HepG2 (cell line): Measurements from ENCODE around the gene COG5. TPM values are rescaled to one million over a fixed set of nuclear protein-coding genes. Genes with fewer than 3 reads are reported as not detected.

ENCODE experiments used
- ATAC-seq: fragments of 200-7000 bp; cut with Tn5 transposase; 3 replicates; pipeline ENCODE4 v1.9.1; 2020; ENCODE audit warnings: mild to moderate bottlenecking, moderate library complexity
- BruUV-seq: library from RNA; stranded (reverse); fragments of 400-500 nt; replicated peaks from 2 replicates; lab custom pipeline; 2021; lab: Mats Ljungman, UMichigan
- CTCF ChIA-PET: fragments of 300-600 bp; formaldehyde crosslinking; extraction: SDS; loops from one replicate; lab custom pipeline; 2021; ENCODE audit warnings: low total read pairs, inconsistent platforms, low intra/inter-chr PET ratio; lab: Yijun Ruan, JAX
- POLR2A ChIA-PET: fragments of 350-600 bp; sonication (Branson Sonifier 250); formaldehyde crosslinking; loops from one replicate; lab custom pipeline; 2020; ENCODE audit warnings: antibody characterized with exemption, inconsistent platforms; lab: Yijun Ruan, JAX
- DNase-seq: peaks from one replicate; pipeline ENCODE4 v3.0.0-alpha.2; 2015; ENCODE audit warnings: low spot score
- FAIRE-seq: peaks from 3 replicates; lab custom pipeline; 2011; peaks lifted over from hg19 to GRCh38; lab: Jason Lieb, UNC
- H2AFZ ChIP-seq: one replicate; pipeline ENCODE4 v1.6.1; 2011; ENCODE audit warnings: low read length, inconsistent platforms
- H3K27ac ChIP-seq: fragments of 300-600 bp; 3 replicates; pipeline ENCODE4 v1.8.0; 2011; ENCODE audit warnings: mixed run types, mild to moderate bottlenecking, mixed read lengths, low read length, inconsistent platforms; ENCODE audit not compliant: insufficient read depth; ENCODE audit errors: extremely low read length
- H3K27me3 ChIP-seq, 2 experiments: fragments of 200-600 bp in 1 of 2; 2 replicates in 1 of 2; 3 replicates in 1 of 2; pipeline versions ENCODE4 v1.6.0 to v1.8.0; 2011; ENCODE audit warnings: low read length in 2 of 2, mild to moderate bottlenecking in 2 of 2, moderate library complexity in 2 of 2, inconsistent platforms in 1 of 2; ENCODE audit not compliant: insufficient read depth in 2 of 2, control insufficient read depth in 1 of 2
- H3K36me3 ChIP-seq, 2 experiments: fragments of 200-600 bp in 1 of 2; replicated peaks in 1 of 2; 2 replicates in 1 of 2; 3 replicates in 1 of 2; pipeline versions ENCODE4 v1.5.1 to v1.8.0; 2011; ENCODE audit warnings: low read length in 2 of 2, inconsistent platforms in 1 of 2; ENCODE audit not compliant: insufficient read depth in 2 of 2, control insufficient read depth in 1 of 2
- H3K4me1 ChIP-seq: 2 replicates; pipeline ENCODE4 v1.5.1; 2012; ENCODE audit warnings: low read length, inconsistent platforms; ENCODE audit not compliant: insufficient read depth
- H3K4me2 ChIP-seq: 2 replicates; pipeline ENCODE4 v1.6.0; 2011; ENCODE audit warnings: low read depth, low read length, inconsistent platforms
- H3K4me3 ChIP-seq, 3 experiments: fragments of 200-600 bp in 1 of 3; sonication (generic), shearing (Covaris generic) in 1 of 3; replicated peaks in 1 of 3; 2 replicates each; pipeline ENCODE4 v1.5.1; 2011 to 2016; ENCODE audit warnings: low read length in 3 of 3, inconsistent platforms in 2 of 3, low read depth in 2 of 3, mild to moderate bottlenecking in 2 of 3, control low read depth in 1 of 3, mixed read lengths in 1 of 3; ENCODE audit not compliant: insufficient read depth in 1 of 3
- H3K79me2 ChIP-seq: one replicate; pipeline ENCODE4 v1.6.1; 2011; ENCODE audit warnings: low read length, inconsistent platforms; ENCODE audit not compliant: insufficient read depth
- H3K9ac ChIP-seq: 2 replicates; pipeline ENCODE4 v1.6.0; 2011; ENCODE audit warnings: mild to moderate bottlenecking, low read depth, low read length, inconsistent platforms; ENCODE audit not compliant: insufficient read depth
- H3K9me3 ChIP-seq: 2 replicates; pipeline ENCODE4 v1.5.1; 2012; ENCODE audit warnings: mild to moderate bottlenecking, low read length
- H4K20me1 ChIP-seq: 2 replicates; pipeline ENCODE4 v1.6.0; 2011; ENCODE audit warnings: inconsistent platforms, mild to moderate bottlenecking, low read length, moderate library complexity; ENCODE audit not compliant: insufficient read depth
- AGO1 ChIP-seq: fragments of 200-400 bp; formaldehyde crosslinking; IDR thresholded peaks from 2 replicates; pipeline ENCODE4 v1.6.1; 2017; ENCODE audit warnings: mild to moderate bottlenecking, low read depth, low read length, moderate library complexity; ENCODE audit not compliant: poor library complexity, severe bottlenecking
- CAMTA2 ChIP-seq: sonication (generic); formaldehyde crosslinking; IDR thresholded peaks from 2 replicates; pipeline ENCODE4 v1.4.0; 2020; ENCODE audit warnings: mild to moderate bottlenecking, missing genetic modification reagents, borderline replicate concordance
- DR1 ChIP-seq: sonication (generic); formaldehyde crosslinking; IDR thresholded peaks from 2 replicates; pipeline ENCODE4 v1.8.0; 2021; ENCODE audit warnings: mild to moderate bottlenecking, missing genetic modification reagents, inconsistent platforms
- HOXA5 ChIP-seq: sonication (generic); formaldehyde crosslinking; IDR thresholded peaks from 2 replicates; pipeline ENCODE4 v1.4.0; 2020; ENCODE audit warnings: missing genetic modification reagents
- KAT8 ChIP-seq: IDR thresholded peaks from 2 replicates; pipeline ENCODE4 v1.6.1; 2016; ENCODE audit warnings: missing genetic modification reagents, missing compliant biosample characterization
- KLF12 ChIP-seq: sonication (generic); formaldehyde crosslinking; IDR thresholded peaks from 2 replicates; pipeline ENCODE4 v1.4.0; 2020; ENCODE audit warnings: missing genetic modification reagents, borderline replicate concordance
- KLF16 ChIP-seq, 2 experiments: sonication (generic) in 1 of 2; formaldehyde crosslinking in 1 of 2; IDR thresholded peaks; 2 replicates each; pipeline versions ENCODE4 v1.6.1 to v1.8.0; 2016 to 2023; ENCODE audit warnings: missing genetic modification reagents in 2 of 2, missing compliant biosample characterization in 1 of 2
- MAFF ChIP-seq: IDR thresholded peaks from 2 replicates; pipeline ENCODE4 v1.6.1; 2011; ENCODE audit warnings: low read depth, low read length, improper control_type of control experiment
- MAFK ChIP-seq, 2 experiments: IDR thresholded peaks in 1 of 2; conservative IDR thresholded peaks in 1 of 2; 2 replicates each; pipeline ENCODE4 v1.6.1; 2011; ENCODE audit warnings: improper control_type of control experiment in 2 of 2, low read length in 2 of 2
- NFKBIZ ChIP-seq: IDR thresholded peaks from 2 replicates; pipeline ENCODE4 v1.6.1; 2018; ENCODE audit warnings: missing genetic modification reagents, missing compliant biosample characterization
- YY1 ChIP-seq: IDR thresholded peaks from 2 replicates; pipeline ENCODE4 v1.6.1; 2011; ENCODE audit warnings: low read length, low read depth, moderate library complexity, mild to moderate bottlenecking; ENCODE audit not compliant: insufficient read depth, insufficient replicate concordance
- ZNF205 ChIP-seq: IDR thresholded peaks from 2 replicates; pipeline ENCODE4 v1.6.1; 2018; ENCODE audit warnings: missing biosample characterization, missing genetic modification reagents
- ZNF33A ChIP-seq: sonication (generic); formaldehyde crosslinking; IDR thresholded peaks from 2 replicates; pipeline ENCODE4 v1.5.1; 2020; ENCODE audit warnings: missing genetic modification reagents, mild to moderate bottlenecking, moderate library complexity, borderline replicate concordance
- ZNF614 ChIP-seq: IDR thresholded peaks from 2 replicates; pipeline ENCODE4 v1.6.1; 2018; ENCODE audit warnings: missing biosample characterization, missing genetic modification reagents, inconsistent platforms, borderline replicate concordance
- ZNF678 ChIP-seq: sonication (generic); formaldehyde crosslinking; IDR thresholded peaks from 2 replicates; pipeline ENCODE4 v1.4.0; 2020; ENCODE audit warnings: mild to moderate bottlenecking, missing genetic modification reagents
- ZNF691 ChIP-seq: sonication (generic); formaldehyde crosslinking; IDR thresholded peaks from 2 replicates; pipeline ENCODE4 v1.4.0; 2020; ENCODE audit warnings: missing genetic modification reagents, low read depth, mild to moderate bottlenecking, borderline replicate concordance
- ZNF775 ChIP-seq: sonication (generic); formaldehyde crosslinking; IDR thresholded peaks from 2 replicates; pipeline ENCODE4 v1.4.0; 2020; ENCODE audit warnings: missing genetic modification reagents, mild to moderate bottlenecking, moderate library complexity, borderline replicate concordance
- ZNF790 ChIP-seq: sonication (generic); formaldehyde crosslinking; IDR thresholded peaks from 2 replicates; pipeline ENCODE4 v1.8.0; 2022; ENCODE audit warnings: missing genetic modification reagents, mild to moderate bottlenecking, borderline replicate concordance
- WGBS: methylation state at CpG from one replicate; pipeline ENCODE4 v1.1.6; 2017; ENCODE audit warnings: low lambda C conversion rate; 5-methylcytosine and 5-hydroxymethylcytosine counted together
- in situ Hi-C: cut with HindIII; loops from 2 replicates; pipeline ENCODE4 v1.10.0; 2017; ENCODE audit warnings: low pct_unique_long_range_greater_than_20kb; ENCODE audit not compliant: extremely low pct_ligation_motif_present
- intact Hi-C: fragments of 100-400 bp; cut with micrococcal nuclease; formaldehyde crosslinking; loops from one replicate; pipeline ENCODE4 v1.10.0; 2022; ENCODE audit not compliant: unreplicated experiment
- polyA plus RNA-seq, 8 experiments: library from polyadenylated mRNA; depleted of rRNA in 3 of 8; stranded (reverse) in 7 of 8; unstranded in 1 of 8; fragments of >200 nt; fragmentation: Illumina TruSeq in 4 of 8; extraction: Trizol in 4 of 8; gene quantifications; 2 replicates each; pipeline versions ENCODE4 v1.2.1 to v1.2.3, GENCODE V29; 2011 to 2016; ENCODE audit warnings: low read depth in 4 of 8, missing spikeins in 1 of 8, mixed read lengths in 1 of 8; ENCODE audit not compliant: insufficient read depth in 1 of 8
- total RNA-seq, 5 experiments: library from RNA; depleted of rRNA; stranded (reverse); fragments of >200 nt; fragmentation: Illumina TruSeq; extraction: Trizol; gene quantifications; 2 replicates each; pipeline ENCODE4 v1.2.3, GENCODE V29; 2016; ENCODE audit warnings: low read depth in 1 of 5

Gene COG5
- total and polyA plus RNA-seq, 2 of the 13 experiments (the other 11 are each of a cell fraction or from before 2014, with no cell fraction given), result 20.4 to 31.3 TPM

DNA sequence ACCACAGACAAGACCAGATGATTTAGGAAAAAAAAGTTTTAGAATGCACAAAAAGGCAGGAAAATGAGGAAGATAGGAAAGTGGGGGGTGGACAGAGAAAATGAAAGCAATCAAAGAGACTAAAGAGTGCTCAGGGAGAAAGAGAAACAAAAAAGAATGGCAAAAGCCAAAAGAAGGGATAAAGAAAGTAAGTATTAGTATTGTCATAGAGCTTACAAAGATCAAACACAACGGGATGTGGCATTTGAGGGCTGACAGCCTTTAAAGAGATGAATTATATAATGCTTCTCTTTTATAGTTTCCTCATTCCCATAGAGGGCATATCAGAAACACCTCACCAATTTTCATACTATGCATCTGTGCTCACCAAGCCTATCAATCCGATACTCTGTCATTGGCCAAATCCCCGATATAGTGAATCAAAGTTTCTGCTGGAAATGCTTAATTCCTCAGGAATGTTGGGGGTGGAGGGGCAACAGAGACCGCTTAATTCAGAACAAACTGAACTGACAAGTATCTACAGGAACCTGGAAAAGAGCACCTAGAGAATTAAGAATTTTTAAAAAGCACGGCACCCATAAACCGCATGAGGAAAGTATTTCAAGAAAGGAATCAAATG lies 2.7 kb downstream of the COG5 start:
- WGBS, result 90% methylated on average over 6 of the region's 6 CpGs
- no peak for TF ChIP-seq ZNF775 (CRISPR knock-in tag)
- no peak for TF ChIP-seq ZNF614 (CRISPR knock-in tag)
- peaks cover 50% of the 10 kb centered on the region for H3K79me2 ChIP-seq
- FAIRE-seq, result no peak
- POLR2A ChIA-PET, result no interaction called here
- no peak for DNase-seq
- intact Hi-C loops (no loop called here), in situ Hi-C loops (no loop called here)
- no peaks in the 10 kb centered on the region; a peak in 1 of 5 replicates for H3K27me3 ChIP-seq
- peaks cover 51% of the 10 kb centered on the region for H3K4me1 ChIP-seq
- no TSS peak for BruUV-seq
- H3K9ac ChIP-seq, result 0 out of 2 replicates have a peak overlapping the region, but pooled peaks have one; percentile 19
- no peak overlapping the region for H3K4me3 ChIP-seq
- H3K36me3 ChIP-seq, result peaks cover 0 to 17% of the 10 kb centered on the region in 2 experiments; a peak in 3 of 5 replicates
- H4K20me1 ChIP-seq, result 0 out of 2 replicates have a peak, but pooled peaks cover 3% of the 10 kb centered on the region
- no peak overlapping the region for H2AFZ ChIP-seq
- CTCF ChIA-PET, result no interaction called here
- H3K9me3 ChIP-seq, result no peaks in the 10 kb centered on the region
- peak overlapping the region; percentile 21; the same call in 1 of the 2 replicates for H3K4me2 ChIP-seq
- ATAC-seq, result no peak
- no peak overlapping the region for H3K27ac ChIP-seq

GRCh38 chr7:107559864-107560263 lies 3.9 kb downstream of the COG5 start:
- no peak for DNase-seq
- in situ Hi-C loops, result no loop called here
- Histone ChIP-seq H3K27ac (no peak overlapping the region), H3K79me2 (peaks cover 49% of the 10 kb centered on the region), H3K4me3 (no peak overlapping the region), H3K36me3 (peaks cover 0 to 26% of the 10 kb centered on the region in 2 experiments; a peak in 4 of 5 replicates), H3K27me3 (no peaks in the 10 kb centered on the region; a peak in 1 of 5 replicates), H3K4me2 (no peak overlapping the region; the same call in 1 of the 2 replicates), H3K4me1 (peaks cover 39% of the 10 kb centered on the region), H2AFZ (no peak overlapping the region), H4K20me1 (0 out of 2 replicates have a peak, but pooled peaks cover 3% of the 10 kb centered on the region), H3K9ac (no peak overlapping the region), H3K9me3 (no peaks in the 10 kb centered on the region)
- intact Hi-C loops, result no loop called here
- CTCF ChIA-PET, result no interaction called here
- BruUV-seq, result no TSS peak
- POLR2A ChIA-PET, result no interaction called here
- WGBS, result 66% methylated on average over 2 of the region's 2 CpGs
- no peak for ATAC-seq
- no peak for FAIRE-seq
- TF ChIP-seq NFKBIZ (no peak), KLF16 (CRISPR knock-in tag; IDR thresholded peaks at IDR 0.05) (no peak), CAMTA2 (CRISPR knock-in tag) (no peak), ZNF678 (CRISPR knock-in tag) (no peak), ZNF691 (CRISPR knock-in tag) (no peak), MAFF (peak; percentile 63), MAFK (conservative IDR thresholded peaks at IDR 0.05 in 1 of 2, IDR thresholded peaks at IDR 0.05 in 1 of 2; ENCODE audit: low read length in 2 of 2) (peak; percentile 66 to 70), ZNF205 (CRISPR knock-in tag) (no peak), HOXA5 (CRISPR knock-in tag) (no peak), ZNF790 (CRISPR knock-in tag) (no peak), DR1 (CRISPR knock-in tag) (no peak), ZNF33A (CRISPR knock-in tag) (no peak), KLF12 (CRISPR knock-in tag) (no peak), YY1 (no peak), AGO1 (no peak), KAT8 (CRISPR knock-in tag) (no peak)
